ENCODE data around the gene CADPS.

The CADPS gene

DNA sequence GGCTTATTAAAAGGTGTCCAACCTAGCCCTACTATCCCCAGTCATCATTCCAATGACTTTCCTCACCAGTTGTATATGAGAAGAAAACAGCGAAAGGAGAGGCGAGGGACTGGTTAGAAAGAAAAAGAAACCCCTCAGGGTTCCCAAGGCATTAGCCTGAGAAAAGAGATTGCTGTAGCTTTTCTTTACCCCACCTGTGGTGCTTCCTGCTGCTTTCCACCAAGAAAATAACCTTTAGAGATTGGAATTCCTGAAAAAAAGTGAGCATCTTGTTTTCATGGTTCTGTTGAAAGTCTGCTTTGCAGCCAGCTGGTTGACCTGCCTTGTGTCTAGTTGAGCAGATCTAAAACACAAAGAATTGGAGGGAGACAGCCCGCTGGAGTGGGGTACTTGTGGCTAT is 196.4 kb downstream of the CADPS start:
- no peak for DNase-seq

DNA sequence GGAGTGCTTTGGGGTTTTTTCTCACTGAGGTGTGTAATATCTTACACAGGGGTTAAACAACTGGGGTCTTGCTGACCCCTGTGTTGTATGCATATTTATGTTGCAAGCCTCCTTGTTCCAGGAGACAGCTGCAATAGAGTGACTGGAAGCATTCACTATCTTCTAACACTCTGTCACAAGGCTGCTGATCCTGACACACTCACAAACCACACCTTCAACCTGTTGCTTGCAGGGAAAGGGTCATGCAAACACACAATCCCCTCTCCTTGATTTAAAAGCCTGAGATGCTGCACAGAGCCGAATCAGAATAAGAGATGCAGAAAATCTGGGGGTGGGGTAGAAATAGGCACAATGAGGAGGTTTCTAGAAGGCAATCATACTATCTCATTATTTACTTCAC is 197.3 kb downstream of the CADPS start:
- DNase-seq, result no peak

DNA sequence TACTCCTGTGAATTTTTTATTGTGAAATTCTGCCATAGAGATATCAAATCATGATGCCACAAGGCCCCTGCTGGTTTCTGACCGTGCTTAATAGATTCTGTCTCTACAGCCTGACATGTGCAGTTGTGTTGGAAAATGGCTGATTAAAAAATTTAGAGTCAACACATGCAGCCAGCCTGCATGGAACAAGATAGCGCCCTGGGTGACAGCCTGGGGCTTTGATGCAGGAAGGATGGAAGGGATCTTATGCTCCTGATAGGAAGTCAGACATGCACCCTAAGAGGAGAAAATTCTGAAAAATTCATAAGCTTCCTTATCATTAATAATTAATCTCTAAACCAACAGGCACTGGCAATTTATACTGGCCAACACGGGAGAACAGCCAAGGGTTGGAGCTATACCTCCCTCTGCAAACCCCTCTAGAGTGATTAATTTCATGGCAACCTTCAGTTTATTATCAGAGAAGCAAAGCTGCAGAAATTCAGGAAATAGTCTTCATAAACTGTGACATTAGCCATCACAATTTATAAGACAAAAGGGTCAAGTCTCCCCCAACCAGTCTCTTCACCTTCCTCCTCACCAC is 198.4 kb downstream of the CADPS start:
- no peak for DNase-seq

DNA sequence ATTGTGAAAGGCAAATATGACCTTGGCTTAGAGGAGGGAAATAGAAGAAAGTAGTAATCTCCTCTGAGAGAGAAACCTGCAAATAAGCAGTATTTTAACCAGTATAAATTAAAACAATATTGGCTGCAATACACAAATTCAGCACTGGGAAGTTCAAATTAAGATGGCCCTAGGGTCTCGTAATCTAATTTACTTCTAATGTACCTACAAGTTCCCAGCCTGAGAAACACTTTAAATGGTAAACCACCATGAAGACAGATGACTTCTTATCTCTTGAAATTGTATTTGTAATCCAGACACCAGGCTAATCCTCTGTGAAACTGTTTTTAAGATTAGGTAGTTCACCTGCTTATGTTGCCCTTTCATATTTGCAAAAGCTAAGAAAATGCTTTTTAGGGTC is 199.7 kb downstream of the CADPS start:
- DNase-seq, result no peak

DNA sequence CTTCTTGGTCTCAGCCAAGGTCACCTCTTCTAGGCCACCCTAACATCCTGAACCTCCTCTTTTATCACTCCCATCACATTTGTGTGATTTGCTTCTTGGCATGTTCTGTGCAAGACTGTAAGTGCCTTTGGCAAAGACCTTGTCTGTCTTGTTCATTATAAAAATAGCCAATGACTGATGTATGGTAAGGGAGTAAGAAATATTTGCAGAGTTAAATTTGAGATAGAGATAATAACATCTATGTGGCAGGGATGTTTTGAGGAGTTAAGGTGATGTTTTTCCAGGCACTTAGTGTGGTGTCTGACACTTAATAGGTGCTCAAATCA is 202.3 kb downstream of the CADPS start:
- DNase-seq, result no peak

DNA sequence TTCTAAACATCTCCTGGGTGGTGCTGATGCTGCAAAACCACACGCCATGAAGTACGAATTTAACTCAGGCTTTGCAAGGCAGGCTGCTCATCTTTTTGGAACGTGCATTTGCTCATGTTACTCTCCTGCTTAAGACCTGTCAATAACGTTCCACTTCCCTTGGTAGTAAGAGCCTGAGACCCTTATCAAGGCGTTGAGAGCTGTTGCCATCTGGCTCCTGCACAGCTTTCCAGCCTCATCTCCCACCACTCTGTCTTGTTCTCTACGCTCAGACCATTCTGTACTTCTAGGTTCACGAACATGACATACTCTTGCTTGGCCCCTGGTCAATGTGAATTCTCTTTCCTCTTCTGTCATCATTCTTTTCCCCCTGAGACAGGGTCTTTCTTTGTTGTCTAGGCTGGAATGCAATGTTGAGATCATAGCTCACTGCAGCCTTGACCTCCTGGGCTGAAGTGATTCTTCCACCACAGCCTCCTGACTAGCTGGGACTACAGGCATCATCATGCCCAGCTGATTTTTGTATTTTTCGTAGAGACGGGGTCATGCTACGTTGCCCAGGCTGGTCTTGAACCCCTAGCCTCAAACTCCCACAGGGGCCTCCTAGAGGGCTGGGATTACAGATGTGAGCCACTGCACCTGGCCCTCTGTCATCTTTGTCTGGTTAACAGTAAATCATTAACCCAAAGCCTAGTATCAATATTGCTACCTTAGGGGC is 202.8 kb downstream of the CADPS start:
- no peak for DNase-seq

DNA sequence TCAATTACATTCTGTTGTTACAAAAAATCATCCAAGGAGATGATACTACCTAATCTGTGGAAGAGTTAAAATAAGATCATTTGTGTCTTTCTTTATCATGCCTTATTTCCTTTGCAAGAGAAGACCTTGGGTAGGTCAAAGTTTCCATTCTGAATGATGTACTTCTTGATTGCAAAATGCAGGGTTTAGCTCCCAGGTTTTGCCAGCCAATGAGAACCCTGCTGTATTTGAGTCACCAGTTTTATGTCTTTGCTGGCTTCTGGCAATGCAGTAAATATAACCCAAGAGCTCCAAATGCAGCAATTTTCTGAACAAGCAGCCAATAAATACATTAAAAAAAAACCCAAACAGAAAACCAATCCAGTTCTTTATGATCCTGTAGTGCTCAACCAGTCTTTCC is 204.9 kb downstream of the CADPS start:
- DNase-seq, result no peak

DNA sequence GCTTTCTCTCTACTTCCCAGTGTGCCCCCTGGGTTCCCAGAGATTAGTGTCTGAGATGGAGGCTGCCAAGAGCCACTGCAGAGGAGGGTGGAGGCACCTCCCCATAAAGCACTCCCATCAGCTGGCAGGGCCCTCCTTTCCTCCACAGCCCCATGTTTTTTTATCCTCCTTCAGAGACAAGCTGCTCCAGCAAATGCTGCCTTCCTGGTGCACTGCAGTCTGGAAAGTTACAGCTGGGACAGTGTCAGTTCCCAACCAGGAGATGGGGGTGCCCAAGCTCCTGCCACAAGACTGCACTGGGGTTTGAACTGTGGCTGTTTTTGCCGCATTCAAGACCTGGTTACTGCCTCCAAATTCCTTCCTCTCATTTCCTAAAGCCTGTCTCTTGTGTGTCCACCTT is 206.1 kb downstream of the CADPS start:
- no peak for DNase-seq

DNA sequence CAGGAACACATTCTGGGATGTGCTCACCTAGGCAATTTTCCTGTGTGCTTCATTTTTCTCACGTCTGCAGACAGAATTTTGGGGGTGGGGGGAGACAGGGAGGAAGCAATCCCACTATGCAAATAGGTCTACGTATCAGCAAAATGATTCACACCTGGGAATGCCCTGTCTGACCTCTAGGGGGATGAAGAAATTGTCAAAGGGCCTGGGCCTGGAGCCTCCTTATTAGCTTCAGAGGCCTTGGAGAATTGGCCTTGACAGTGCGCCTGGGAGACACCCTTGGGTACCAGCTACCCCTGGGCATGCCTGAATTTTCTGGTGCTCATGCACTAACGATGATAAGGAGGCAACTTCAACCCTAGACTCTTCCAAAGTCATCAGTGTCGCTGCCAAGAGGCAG is 207.5 kb downstream of the CADPS start:
- DNase-seq, result no peak

DNA sequence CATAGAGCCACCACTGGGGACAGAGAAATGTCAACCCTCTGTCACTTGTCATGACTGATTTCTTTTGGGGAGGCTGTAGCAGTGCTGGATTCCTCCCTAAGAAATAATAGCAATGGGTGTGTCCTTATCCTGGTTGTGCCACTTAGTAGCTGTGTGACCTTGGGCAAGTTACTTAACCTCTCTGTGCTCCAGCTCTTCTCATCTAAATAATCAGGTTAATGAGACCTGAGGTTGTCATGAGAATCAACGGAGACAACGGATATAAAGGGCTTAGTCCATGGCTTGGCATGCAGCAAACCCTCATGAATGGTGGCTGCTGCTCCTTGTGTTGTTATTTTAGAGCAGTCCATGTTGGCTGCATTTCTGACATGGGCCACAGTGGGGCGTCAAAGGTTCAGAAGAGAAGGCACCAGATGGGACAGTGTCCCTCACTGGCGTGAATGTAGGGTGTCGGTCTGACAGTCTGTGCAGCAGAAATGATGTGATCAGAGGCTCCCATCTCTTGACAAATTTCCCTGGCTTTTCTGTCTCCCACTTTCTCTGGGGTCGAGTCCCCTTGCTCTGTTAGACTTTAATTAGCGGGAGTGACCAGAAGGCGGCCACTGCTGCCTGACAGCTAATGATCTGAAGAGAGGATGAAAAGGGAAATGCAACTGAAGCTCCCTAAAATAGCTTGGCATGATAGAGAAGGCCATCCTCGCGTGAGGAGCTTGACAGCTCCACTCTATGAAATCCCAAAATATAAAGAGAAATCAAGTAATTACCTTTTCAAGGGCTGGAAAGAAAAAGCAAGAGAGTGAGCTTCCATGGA is 209.4 kb downstream of the CADPS start:
- DNase-seq, result peak; percentile 44

DNA sequence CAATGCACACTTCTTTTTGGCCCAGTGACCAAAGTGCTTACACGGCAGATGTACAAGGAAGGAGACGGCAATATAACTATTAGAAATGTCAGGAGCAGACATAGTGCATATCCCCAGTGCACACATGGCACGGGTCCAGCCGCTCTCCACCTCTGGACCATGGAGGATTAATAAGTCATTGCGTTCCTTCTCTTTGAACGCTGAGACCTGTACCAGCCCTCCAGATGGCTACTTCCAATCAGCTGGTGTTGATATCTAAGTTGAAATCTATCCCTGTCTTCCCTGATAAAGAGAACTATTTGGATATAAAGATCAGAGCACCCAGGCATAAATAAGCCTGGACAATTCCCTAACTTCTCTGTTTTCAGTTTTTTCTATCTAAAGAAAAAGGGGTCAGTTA is 212.5 kb downstream of the CADPS start:
- DNase-seq, result no peak

DNA sequence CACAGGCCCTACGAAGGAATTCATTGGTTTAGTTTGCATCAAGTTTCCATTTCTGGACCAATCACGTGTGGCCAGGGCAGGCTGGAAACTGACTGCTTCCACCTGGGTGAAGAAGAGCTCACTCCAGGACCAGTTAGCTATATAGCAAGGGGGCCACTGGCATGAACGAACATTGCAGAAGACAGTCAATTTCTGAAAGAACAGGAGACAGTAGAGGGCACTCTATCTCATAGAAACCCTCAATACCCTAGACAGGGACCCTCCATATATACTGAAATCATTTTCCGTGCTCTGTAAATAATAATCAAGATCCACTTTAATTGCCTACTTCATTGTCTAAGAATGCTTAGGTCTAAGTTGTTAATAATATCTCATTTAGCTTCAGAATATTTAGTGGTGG is 215.6 kb downstream of the CADPS start:
- no peak for DNase-seq

DNA sequence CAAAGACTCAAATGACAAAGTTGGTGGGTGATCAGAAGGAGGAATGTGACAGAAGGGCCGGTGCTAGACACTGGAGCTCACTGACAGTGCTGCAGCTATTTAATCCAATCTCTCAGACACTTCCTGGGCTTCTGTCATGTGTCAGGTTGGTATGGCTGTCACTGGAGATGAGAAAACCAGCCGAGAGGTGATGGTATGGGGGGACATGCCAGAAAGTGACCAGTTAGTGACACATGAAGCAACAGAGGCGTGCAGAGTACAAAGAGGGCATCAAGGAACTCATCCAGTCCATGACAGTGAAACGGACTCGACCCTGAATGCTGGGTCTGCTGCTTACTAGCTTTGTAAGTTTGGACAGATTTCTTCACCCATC is 219.5 kb downstream of the CADPS start:
- DNase-seq, result no peak

DNA sequence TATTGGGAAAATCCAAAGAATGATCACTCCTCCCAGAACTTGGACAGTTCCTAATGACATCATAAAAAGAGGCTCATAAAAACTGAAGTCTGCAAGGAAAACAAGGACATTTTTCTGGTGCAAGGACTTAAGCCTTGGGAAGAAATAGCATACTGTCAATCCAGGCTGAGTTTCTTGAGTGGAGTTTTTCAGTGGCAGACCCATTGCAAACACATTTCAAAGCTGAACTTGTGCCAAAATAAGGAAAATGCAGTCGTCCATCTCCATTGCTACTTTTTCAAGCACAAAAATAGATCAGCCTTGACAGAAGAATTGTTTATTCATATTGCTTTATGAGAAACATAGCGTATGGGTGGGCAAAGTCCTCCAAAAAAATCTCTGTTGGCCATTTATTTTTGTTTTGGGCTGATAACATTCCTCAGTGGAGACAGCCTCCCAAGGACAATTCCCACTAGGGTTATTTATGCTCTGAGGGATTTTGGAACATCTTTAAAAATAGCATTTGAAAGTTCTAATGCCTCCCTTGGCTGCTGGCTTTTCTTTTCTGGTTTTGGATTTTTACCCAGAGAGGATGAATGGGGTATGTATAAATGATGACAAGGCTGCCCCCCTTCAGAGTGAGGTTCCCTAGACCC is 220.0 kb downstream of the CADPS start:
- DNase-seq, result no peak

DNA sequence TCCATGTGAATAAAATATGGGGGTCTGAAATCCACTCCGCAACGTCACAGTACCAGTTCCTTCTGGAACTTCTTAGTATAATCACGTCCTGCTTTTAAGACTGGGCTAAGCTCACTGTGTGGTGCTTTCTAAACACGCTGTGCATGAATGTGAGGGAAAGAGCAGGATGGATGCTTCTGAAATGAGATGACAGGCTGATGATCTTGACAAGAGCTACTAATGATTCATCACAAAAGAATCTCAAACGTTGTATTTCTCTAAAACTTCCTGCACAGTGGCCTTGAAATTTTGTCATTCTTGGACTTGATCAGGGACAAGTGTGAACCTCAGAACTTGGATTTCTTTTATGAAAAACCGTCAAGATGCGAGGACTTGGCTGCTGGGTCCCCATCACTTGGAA is 221.4 kb downstream of the CADPS start:
- no peak for DNase-seq

DNA sequence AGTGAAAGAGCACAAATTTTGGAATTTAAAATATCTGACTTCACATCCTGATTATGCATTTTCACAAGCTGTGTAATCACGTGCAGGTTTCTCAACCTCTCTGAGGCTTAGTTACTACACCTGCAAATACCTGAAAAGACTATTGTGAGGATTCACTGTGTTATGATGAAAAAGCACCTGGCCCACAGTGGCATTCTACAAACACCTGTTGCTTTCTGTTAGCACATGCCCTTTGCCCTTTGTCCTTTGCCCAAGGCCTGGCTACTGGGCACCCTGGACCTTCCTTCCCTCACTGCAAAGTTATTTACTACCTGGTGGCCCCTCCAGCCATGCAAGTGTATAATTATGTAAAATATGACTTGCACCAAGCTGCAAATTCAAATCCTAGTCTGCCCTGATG is 227.5 kb downstream of the CADPS start:
- no peak for DNase-seq

DNA sequence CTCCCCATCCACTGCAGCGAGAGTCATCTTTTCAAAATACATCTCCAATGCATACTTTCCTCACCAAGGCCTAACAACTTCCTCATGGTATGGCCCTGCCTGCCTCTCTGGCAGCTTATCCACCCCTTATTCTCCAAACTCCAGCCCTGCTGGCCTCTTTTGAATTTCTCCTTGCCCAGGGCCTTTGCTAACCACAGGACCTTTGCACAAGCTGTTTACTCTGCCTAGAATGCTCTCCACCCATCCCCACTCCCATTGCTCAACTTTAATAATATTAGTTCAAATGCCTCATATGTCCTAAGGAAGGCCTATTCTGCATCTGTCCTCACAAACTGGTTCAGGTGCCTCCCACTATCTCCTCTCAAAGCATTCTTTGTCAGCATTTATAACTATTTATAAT is 230.7 kb downstream of the CADPS start:
- DNase-seq, result no peak

DNA sequence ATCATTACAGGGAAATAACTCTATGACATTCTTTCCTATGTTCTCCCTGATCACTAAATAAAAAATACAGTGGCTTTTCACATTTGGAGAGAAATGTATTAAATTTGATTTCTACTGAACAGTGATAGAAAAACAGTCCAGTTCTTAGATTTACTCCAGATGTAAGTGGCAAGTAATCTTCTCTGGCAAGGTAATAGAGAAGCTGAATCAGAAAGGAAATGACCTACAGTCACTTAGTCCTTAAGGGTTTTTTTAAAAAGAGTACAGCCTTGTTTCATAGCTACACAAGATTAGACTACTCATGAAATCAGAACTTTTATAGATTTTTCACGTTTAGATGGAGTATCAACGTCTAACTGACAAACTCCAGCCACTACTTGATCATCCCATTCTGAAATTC is 236.9 kb downstream of the CADPS start:
- DNase-seq, result no peak

DNA sequence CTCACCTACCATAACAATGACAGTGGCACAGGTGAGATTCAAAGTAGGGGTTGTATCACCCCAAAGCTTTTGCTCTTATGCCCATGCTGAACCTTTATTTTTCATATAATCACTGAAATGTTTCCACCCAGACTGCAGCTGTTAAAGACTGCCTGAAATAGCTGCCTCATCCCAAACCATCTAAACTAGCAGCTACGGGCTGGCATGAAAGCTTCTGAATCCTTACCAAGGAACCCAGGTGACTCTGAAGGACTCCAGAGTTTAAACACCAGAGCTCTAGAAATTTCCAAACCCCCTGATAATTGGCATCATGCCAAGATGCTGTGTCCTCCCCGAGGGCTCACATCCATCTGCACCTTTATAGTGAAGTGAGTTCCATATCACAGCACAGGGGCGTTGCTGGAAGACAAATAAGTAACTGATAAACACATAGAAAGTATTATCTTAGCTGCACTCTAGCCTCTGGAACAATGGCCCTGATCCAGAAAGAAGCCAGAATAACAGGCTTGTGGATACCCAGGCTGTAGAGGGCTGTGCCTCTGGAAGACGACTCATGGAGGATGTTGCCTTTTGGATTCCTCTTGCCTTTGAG is 238.9 kb downstream of the CADPS start:
- no peak for DNase-seq

DNA sequence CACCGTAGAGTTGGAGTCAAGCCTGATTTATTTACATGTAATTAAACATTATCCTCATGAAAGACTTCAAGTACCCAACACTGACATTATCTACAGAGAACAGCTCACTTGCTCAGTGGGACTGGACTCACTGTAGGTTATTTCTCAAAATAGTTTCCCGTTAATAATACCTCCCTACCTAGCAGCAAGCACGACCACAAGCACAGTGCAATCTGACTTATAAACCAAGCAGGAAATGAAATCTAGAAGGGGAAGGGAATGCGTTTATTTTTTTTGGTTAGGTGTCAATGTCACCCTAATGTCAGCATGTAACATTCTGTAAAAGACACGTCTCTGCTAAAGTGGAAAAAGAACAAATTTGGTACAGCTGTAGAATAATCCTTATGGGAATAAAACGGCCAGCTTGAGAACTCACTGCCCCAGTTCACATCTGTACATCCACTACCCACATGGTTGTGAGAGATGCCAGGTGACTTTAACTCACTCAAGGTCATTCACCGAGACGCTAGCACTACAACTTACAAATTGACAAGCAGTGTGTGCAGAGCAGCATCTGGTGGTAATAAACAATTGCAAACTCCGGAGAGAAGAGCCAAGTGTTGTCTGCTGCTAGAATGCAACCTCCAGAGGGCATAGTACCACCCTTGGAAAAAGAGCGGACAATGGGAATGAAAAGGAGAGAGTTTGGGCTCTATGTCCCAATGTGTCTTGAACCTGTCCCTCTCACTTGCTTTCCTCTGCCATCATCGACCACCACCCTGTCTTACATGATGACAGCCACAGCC is 242.5 kb downstream of the CADPS start:
- DNase-seq, result no peak

DNA sequence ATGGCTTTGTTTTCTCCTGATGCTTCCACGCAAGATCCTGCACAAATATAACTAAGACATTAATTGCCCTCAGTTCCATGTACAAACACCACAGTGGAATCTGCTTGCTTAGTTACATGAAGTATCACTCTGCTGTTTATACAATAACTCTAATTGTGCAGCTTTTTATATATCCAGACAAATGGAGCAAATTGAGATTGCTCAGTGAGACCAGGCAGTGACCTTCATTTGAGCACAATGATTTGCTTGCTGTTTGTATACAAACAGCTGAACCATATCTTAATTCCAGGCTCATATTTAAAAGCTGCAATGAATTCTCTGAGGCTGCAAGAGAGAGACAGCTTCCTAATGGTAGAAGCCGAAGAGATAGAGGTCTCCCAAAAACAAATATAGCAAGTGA is 243.7 kb downstream of the CADPS start:
- peak; percentile 68 for DNase-seq

DNA sequence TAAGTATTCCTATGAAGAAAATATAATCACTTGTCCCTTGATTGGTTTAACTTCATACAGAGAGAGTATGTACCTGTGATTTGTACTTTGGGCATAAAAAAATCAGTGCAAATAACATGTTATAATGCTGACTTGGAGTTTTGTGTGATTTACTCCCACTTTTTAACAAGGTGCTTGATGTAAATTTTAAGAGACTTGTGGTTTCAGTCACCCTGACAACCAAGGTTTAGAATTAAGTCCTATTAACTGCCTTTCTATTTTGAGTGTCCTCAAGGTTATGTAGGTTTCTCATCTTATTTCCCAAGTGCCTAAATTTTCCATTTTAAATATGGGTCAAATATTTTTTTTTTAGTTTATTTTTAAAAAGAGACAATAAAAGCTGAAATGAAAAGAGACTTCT is 244.6 kb downstream of the CADPS start:
- DNase-seq, result no peak

DNA sequence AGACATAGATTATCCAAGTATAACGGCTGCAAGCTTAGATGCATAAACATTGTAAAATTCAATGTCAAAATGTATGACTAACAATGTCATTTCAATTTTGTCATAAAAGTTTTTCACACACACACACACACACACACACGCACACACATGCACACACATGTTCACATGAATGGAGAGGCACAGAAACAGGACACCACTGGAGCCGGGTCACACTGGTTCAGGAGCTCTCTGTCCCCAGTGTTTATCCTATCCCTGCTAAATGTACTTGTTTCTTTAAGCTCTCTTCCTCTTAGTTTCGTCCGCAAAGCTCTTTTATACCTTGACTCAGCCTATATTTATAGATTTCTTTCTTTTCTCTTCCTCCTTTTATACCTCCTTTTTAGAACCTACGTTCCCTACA is 249.9 kb downstream of the CADPS start:
- DNase-seq, result no peak

All from NCI-H748 treated with DMSO at 0.1 percent for 48 hours (cell line).